GM10266 (cell line): ENCODE data around the gene ANKRD66.

Source experiments
- DNase-seq: peaks from one replicate; pipeline ENCODE4 v3.0.0; 2012; ENCODE audit errors: extremely low spot score
- TF ChIP-seq, protein P1 (sequence below): IDR thresholded peaks from 2 replicates; pipeline ENCODE4 v1.5.1; 2012; ENCODE audit warnings: mild to moderate bottlenecking, low read depth; ENCODE audit not compliant: control insufficient read depth, insufficient read depth; ENCODE audit errors: missing control alignments

Gene ANKRD66

DNA sequence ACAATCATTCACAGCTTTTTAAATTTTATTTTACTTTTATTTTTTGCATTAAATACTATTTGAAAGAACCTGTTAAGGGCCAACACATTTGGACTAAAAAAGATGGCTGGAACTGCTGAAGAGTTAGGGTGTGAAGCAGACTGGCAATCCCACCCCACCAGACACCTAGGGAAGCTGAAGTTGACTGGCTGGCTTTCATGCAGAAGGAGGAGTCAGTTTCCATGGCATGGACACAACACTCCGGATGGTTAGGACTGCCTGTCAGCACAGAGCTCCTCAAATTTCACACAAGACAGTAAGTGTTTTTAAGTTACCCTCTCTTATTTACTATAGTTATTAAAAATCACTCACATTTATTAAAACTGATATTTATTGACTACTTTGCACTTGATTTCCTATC lies at the start of gene ANKRD66:
Gene ANKRD66, plus strand, starts transcription at position 238 of the 400 bp plus-strand sequence. CDS start 5,016 bp downstream, outside the sequence.
- TF ChIP-seq, protein P1, sequence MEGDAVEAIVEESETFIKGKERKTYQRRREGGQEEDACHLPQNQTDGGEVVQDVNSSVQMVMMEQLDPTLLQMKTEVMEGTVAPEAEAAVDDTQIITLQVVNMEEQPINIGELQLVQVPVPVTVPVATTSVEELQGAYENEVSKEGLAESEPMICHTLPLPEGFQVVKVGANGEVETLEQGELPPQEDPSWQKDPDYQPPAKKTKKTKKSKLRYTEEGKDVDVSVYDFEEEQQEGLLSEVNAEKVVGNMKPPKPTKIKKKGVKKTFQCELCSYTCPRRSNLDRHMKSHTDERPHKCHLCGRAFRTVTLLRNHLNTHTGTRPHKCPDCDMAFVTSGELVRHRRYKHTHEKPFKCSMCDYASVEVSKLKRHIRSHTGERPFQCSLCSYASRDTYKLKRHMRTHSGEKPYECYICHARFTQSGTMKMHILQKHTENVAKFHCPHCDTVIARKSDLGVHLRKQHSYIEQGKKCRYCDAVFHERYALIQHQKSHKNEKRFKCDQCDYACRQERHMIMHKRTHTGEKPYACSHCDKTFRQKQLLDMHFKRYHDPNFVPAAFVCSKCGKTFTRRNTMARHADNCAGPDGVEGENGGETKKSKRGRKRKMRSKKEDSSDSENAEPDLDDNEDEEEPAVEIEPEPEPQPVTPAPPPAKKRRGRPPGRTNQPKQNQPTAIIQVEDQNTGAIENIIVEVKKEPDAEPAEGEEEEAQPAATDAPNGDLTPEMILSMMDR: no peak
- no peak for DNase-seq

DNA sequence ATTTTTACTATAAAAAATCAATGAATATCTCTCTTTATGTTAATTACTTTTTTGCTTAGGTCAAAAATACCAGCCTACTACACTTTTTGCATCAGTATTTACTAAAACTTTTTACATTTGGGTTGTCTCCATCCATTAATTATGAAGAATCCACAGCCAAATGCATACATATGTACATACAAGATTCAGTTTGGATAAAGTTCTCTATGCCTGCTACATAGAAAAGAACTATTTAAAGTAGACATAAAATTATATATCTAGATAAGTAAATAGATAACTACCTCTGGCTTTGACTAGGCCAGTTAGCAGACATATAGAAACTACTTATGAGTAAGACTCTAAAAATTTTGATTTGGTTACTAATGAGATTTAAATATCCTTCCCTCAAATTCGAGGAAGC lies 46.8 kb upstream of the ANKRD66 start:
- TF ChIP-seq, protein P1: no peak

DNA sequence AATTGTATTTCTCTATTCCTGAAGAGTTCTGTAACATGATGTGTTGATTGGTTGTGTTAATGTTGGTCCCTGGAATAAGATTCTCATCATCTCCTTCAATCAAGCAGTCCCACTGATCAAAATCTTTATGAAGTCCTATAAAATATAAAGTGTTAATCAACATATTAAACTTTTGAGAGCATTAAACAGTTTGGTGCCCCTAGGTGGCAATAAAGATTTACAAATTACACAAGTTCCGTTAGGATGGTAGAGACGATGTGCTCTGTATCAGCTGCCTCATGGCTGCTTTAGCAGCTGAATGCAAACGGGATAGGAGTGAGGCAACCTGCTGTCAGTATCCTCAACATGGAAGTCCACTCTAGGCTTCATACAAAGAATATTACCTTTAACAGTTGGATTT lies 42.2 kb upstream of the ANKRD66 start:
- TF ChIP-seq, protein P1: no peak
- DNase-seq: no peak

More for the DNA sequence above, 46.8 kb upstream of the ANKRD66 start:
- DNase-seq: no peak

DNA sequence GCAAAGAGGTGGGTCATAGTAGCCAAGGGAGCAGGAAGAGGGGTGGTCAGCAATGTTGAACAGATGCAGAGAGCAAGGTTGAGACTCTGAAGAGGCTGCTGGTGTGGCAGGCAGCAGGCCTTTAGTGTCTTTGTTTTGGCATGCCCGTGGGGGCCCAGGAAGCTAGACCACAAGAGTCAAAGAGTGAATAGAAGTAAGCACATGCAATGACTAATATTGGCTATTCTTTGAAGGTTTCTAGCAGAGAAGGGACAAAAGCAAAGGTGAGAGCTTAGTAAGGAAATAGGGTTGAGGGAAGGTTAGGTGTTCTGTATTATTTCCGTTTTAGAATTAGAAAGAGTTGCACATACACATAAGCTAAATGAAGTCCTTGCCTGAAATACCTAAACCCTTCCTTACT lies 40.3 kb upstream of the ANKRD66 start:
- TF ChIP-seq, protein P1: no peak
- no peak for DNase-seq

DNA sequence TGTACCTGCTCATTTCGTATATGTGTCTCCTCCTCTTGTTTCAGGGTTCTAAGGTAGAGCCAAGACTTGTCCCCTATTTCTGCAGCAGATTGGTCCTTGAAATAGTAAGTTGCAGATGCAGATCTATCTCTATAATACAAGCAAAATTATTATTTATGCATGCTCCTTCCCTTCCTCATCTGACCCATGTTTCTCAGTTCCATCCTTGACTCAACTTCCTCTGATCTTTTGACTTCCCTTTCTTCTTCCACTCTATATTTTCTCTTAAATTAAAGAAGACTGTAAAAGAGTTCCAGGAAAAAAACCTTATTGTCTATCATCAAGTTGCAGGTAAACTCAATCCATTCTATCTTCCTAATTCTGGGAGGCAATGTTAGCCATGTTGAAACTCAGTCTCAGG lies 35.2 kb upstream of the ANKRD66 start:
- TF ChIP-seq, protein P1: no peak
- no peak for DNase-seq

DNA sequence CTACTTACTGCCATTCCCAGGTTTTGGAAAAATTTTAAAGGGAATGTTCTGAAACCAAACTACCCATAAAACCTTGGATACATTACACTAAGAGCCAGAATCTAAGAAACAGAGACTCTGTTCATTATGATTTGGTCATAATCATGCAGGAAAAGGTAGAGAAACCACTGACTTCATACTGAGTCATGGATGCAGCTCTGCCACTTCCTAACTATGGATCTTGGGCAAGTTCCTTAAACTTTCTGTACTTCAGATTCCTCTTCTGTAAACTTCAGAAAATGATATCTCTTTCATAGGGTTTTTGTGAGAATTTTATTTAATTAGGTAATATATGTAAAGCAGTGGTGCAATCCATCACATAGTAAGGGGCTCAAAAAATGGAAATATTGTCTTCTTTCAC lies 31.6 kb upstream of the ANKRD66 start:
- no peak for DNase-seq

DNA sequence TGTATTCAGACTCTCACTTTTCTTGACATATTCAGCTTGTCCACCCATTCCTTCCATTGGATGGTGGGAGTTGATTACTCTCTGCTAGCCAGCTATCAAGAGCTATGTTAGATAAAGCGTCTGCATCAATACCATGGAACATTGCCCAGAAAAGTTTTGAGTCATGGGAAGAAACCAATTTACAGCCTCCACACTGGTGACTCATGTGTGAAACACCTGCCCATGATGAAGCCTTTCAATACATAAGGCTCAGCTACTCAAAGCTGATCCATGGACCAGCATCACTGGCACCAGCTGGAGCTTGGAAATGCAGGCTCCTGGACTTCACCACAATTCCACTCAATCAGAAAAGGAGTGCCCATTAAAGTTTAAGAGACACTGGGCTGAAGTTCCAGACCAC lies 27.6 kb upstream of the ANKRD66 start:
- no peak for DNase-seq
- TF ChIP-seq, protein P1: no peak

More for the DNA sequence above, 31.6 kb upstream of the ANKRD66 start:
- TF ChIP-seq, protein P1: no peak
